ENCODE measurements around the gene PMF1.

DNA sequence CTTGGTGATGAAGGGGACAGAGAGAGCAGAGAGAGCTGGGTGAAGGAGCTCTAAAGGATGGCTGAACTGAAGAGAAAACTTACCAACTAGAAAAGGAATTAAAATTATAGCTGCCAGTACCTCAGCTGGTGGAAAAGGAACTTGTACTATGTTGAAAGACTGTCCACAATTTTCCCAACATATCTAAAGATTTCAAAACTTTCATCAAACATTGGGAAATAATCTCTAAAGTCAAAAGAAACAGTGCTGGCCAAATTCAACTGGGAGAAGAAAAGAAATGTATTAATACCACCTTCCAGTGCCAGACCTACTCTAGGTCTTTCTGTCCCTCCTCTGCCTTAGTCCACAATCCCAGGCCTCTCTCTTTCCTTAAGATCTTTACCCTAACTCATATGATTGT lies 63.7 kb downstream of the PMF1 start:
- TF ChIP-seq CTCF (IDR thresholded peaks at IDR 0.05) (no peak), POLR2A (IDR thresholded peaks at IDR 0.05) (no peak)
